OCI-LY7 (cell line): ENCODE data around the gene TNP1. TPM values are rescaled to one million over a fixed set of nuclear protein-coding genes. Genes with fewer than 3 reads are reported as not detected.

Experiments used
- BruUV-seq: library from RNA; stranded (reverse); fragments of 400-500 nt; replicated peaks from 2 replicates; lab custom pipeline; 2021; lab: Mats Ljungman, UMichigan
- CTCF ChIA-PET: fragments of 300-600 bp; sonication (Branson Sonifier 250); formaldehyde crosslinking; loops from one replicate; lab custom pipeline; 2022; ENCODE audit warnings: antibody characterized with exemption; ENCODE audit not compliant: unreplicated experiment; lab: Charles Lee
- POLR2A ChIA-PET: fragments of 300-600 bp; sonication (Branson Sonifier 250); formaldehyde crosslinking; loops from one replicate; lab custom pipeline; 2022; ENCODE audit warnings: antibody characterized with exemption; lab: Charles Lee
- DNase-seq: peaks from one replicate; pipeline ENCODE4 v3.0.0-alpha.2; 2015; ENCODE audit warnings: low spot score
- H2AFZ ChIP-seq: fragments of 200-600 bp; sonication (generic), shearing (Covaris generic); 2 replicates; pipeline ENCODE4 v1.6.1; 2014; ENCODE audit warnings: mild to moderate bottlenecking, antibody characterized with exemption, low read length, moderate library complexity
- H3K27ac ChIP-seq: fragments of 200-600 bp; sonication (generic); 2 replicates; pipeline ENCODE4 v1.5.1; 2014; ENCODE audit warnings: mixed run types, low read depth, mild to moderate bottlenecking, moderate library complexity, low read length, inconsistent platforms; ENCODE audit not compliant: poor library complexity, severe bottlenecking
- H3K36me3 ChIP-seq: fragments of 200-600 bp; sonication (generic); 2 replicates; pipeline ENCODE4 v1.6.1; 2014; ENCODE audit warnings: mild to moderate bottlenecking, antibody characterized with exemption, low read length, moderate library complexity, mixed read lengths; ENCODE audit not compliant: insufficient read depth
- H3K4me1 ChIP-seq: fragments of 200-600 bp; sonication (generic); 2 replicates; pipeline ENCODE4 v1.5.1; 2014; ENCODE audit warnings: mild to moderate bottlenecking, low read length; ENCODE audit not compliant: insufficient read depth, poor library complexity, severe bottlenecking
- H3K4me2 ChIP-seq: fragments of 200-600 bp; sonication (generic); 2 replicates; pipeline ENCODE4 v1.6.1; 2014; ENCODE audit warnings: mild to moderate bottlenecking, low read length
- H3K4me3 ChIP-seq: fragments of 200-600 bp; sonication (generic); 2 replicates; pipeline ENCODE4 v1.5.1; 2014; ENCODE audit warnings: mild to moderate bottlenecking, low read depth, low read length; ENCODE audit not compliant: poor library complexity, severe bottlenecking
- H3K79me2 ChIP-seq: fragments of 200-600 bp; sonication (generic); 2 replicates; pipeline ENCODE4 v1.6.1; 2016; ENCODE audit warnings: low read depth, mild to moderate bottlenecking, low read length, moderate library complexity, mixed read lengths; ENCODE audit not compliant: insufficient read depth
- H3K9me2 ChIP-seq: fragments of 200-600 bp; sonication (generic); 2 replicates; pipeline ENCODE4 v1.6.1; 2016; ENCODE audit warnings: mild to moderate bottlenecking, low read length, mixed read lengths; ENCODE audit not compliant: insufficient read depth
- H3K9me3 ChIP-seq: fragments of 200-600 bp; sonication (generic); 2 replicates; pipeline ENCODE4 v1.6.1; 2014; ENCODE audit warnings: mild to moderate bottlenecking, mixed run types, low read length, mixed read lengths
- H4K20me1 ChIP-seq: fragments of 200-600 bp; sonication (generic); 2 replicates; pipeline ENCODE4 v1.6.1; 2014; ENCODE audit warnings: mild to moderate bottlenecking, antibody characterized with exemption, low read length, moderate library complexity, mixed read lengths; ENCODE audit not compliant: insufficient read depth
- CTCF ChIP-seq: fragments of 200-600 bp; sonication (generic); conservative IDR thresholded peaks from 2 replicates; pipeline ENCODE4 v1.5.1; 2014; ENCODE audit warnings: mild to moderate bottlenecking, antibody characterized with exemption, low read length, moderate library complexity, mixed read lengths
- EZH2phosphoT487 ChIP-seq: fragments of 200-600 bp; sonication (generic); IDR thresholded peaks from 2 replicates; pipeline ENCODE4 v1.6.1; 2018; ENCODE audit warnings: low read depth, borderline replicate concordance, mild to moderate bottlenecking, mixed run types, antibody characterized with exemption, low read length, moderate library complexity, mixed read lengths
- intact Hi-C: fragments of 100-400 bp; cut with micrococcal nuclease; formaldehyde crosslinking; loops from one replicate; pipeline ENCODE4 v1.10.0; 2022; ENCODE audit not compliant: unreplicated experiment
- total RNA-seq, 2 experiments: library from RNA; depleted of rRNA in 1 of 2; stranded (reverse); fragments of >200 nt in 1 of 2; shearing (Covaris generic) in 1 of 2; gene quantifications; 2 replicates each; pipeline ENCODE4 v1.2.3, GENCODE V29; 2014 to 2022

TNP1 gene
- total RNA-seq, 2 experiments from 2014 or later, result not detected

- intact Hi-C loops, result no loop called here
- Histone ChIP-seq H3K4me2 (no peak overlapping the region), H3K79me2 (no peaks in the 10 kb centered on the region), H2AFZ (no peak overlapping the region), H3K4me1 (no peaks in the 10 kb centered on the region), H3K9me3 (no peaks in the 10 kb centered on the region), H3K4me3 (no peak overlapping the region), H3K36me3 (no peaks in the 10 kb centered on the region), H3K27ac (no peak overlapping the region), H4K20me1 (no peaks in the 10 kb centered on the region), H3K9me2 (no peaks in the 10 kb centered on the region)
- TF ChIP-seq CTCF (no peak), EZH2phosphoT487 (no peak)
- DNase-seq, result no peak
- ChIA-PET POLR2A (no interaction called here), CTCF (no interaction called here)
- BruUV-seq, result no TSS peak
Measured at GRCh38 chr2:216855605-216856004, 4.3 kb downstream of the TNP1 start.

DNA sequence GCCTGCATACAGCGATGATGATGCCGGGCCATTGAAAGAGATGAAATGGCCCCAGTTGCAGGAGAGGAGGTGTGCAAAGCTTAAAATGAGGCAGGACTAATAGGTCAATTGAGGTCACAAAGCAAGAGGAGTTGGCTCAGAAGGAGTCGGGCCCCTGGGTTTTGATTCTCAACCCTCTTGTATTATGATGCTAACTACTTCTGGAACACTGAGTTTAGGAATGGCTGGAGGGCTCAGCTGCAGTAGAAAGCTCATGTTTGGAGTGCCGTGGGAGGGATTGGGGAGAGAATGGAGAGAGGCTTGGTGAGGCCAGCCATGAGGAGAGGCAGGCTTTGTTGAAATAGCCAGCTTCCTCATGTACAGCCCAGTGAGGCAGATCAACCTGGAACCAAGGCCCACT is 4.8 kb downstream of the TNP1 start:
- BruUV-seq, result no TSS peak
- no peak for DNase-seq
- no peaks in the 10 kb centered on the region for H3K36me3 ChIP-seq
- no peaks in the 10 kb centered on the region for H4K20me1 ChIP-seq
- no peaks in the 10 kb centered on the region for H3K79me2 ChIP-seq
- no peak overlapping the region for H3K4me2 ChIP-seq
- intact Hi-C loops, result no loop called here
- no peaks in the 10 kb centered on the region for H3K4me1 ChIP-seq
- no peak for TF ChIP-seq EZH2phosphoT487
- no peak for TF ChIP-seq CTCF
- H3K9me3 ChIP-seq, result no peaks in the 10 kb centered on the region
- no peak overlapping the region for H2AFZ ChIP-seq
- CTCF ChIA-PET, result no interaction called here
- no peak overlapping the region for H3K27ac ChIP-seq
- H3K4me3 ChIP-seq, result no peak overlapping the region
- H3K9me2 ChIP-seq, result no peaks in the 10 kb centered on the region
- POLR2A ChIA-PET, result no interaction called here

DNA sequence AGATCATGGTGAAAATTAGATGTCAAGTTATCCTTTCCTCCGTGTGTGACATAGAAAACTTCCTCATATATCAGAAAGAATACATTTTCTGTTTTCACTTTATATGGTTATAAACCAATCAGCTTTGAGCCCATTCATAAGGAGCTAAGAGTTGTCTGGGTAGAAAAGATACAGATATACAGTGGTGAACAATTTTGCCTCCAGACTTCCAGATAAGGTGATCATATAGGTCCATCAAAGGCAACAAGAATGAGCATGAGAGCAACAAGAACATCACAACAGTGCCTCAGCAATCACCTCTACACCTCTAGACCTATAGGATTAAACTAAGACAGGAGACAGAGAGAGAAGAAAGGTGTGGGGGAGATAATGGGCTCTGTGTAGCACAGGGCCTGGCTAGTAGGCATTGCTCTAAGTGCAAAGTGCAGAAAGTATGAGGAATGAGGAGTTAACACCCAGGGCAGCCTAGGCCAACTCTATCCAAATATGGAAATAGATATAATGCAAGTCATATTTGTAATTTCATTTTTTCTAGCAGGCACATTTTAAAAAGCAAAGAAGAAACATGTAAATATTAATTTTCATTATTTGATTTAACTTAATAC is 8.3 kb downstream of the TNP1 start:
- Histone ChIP-seq H4K20me1 (no peaks in the 10 kb centered on the region), H3K9me3 (no peaks in the 10 kb centered on the region), H3K4me1 (no peaks in the 10 kb centered on the region), H3K4me2 (no peak overlapping the region), H3K79me2 (no peaks in the 10 kb centered on the region), H3K27ac (no peak overlapping the region), H3K9me2 (no peaks in the 10 kb centered on the region), H3K4me3 (no peak overlapping the region), H3K36me3 (no peaks in the 10 kb centered on the region), H2AFZ (no peak overlapping the region)
- ChIA-PET CTCF (no interaction called here), POLR2A (no interaction called here)
- no TSS peak for BruUV-seq
- intact Hi-C loops, result no loop called here
- TF ChIP-seq CTCF, result no peak
- no peak for TF ChIP-seq EZH2phosphoT487
- DNase-seq, result no peak
